ENCODE results near the gene SPINK13.

Gene SPINK13, protein sequence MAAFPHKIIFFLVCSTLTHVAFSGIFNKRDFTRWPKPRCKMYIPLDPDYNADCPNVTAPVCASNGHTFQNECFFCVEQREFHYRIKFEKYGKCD

DNA sequence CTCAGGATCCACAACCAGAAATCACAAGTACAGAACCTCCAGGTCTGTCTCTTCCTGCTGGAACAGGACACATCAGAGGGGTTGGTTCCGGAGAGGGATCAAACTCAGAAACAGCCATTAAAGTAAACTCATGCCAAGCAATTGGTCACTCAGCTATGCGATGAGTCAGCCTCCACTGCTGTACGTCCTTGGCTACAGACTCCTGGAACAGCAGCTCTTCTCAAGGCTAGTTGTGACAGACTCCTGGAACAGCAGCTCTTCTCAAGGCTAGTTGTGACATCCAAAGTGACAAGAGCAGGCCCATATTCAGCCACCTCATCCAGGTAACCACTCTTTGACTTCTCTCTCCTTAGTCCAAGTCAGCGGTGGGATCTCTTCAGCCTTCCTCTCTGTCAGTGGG is at the start of gene SPINK13:
SPINK13 (plus strand) TSS at position 229 of the 400 bp plus-strand sequence. CDS start 1,279 bp downstream, outside the sequence.
- DNase-seq (ENCODE audit: low read depth, low spot score) = no peak
- TF ChIP-seq YY1 (IDR thresholded peaks at IDR 0.05; ENCODE audit: insufficient read depth, insufficient read length) (no peak), ZNF274 (IDR thresholded peaks at IDR 0.05; ENCODE audit: low read depth, low read length) (no peak)
- Histone ChIP-seq H3K4me3 (ENCODE audit: insufficient read length, low read depth) (no peak within 1 kb of the TSS), H3K4me1 (ENCODE audit: insufficient read depth, insufficient read length) (no peaks in the 10 kb centered on the region), H3K9ac (ENCODE audit: insufficient read length, low read depth) (no peak within 1 kb of the TSS), H3K9me3 (ENCODE audit: insufficient read depth, low read length) (no peaks in the 10 kb centered on the region), H3K36me3 (ENCODE audit: insufficient read depth, insufficient read length, low read length) (no peaks in the 10 kb centered on the region), H3K27me3 (ENCODE audit: insufficient read depth, insufficient read length) (no peaks in the 10 kb centered on the region)

DNA sequence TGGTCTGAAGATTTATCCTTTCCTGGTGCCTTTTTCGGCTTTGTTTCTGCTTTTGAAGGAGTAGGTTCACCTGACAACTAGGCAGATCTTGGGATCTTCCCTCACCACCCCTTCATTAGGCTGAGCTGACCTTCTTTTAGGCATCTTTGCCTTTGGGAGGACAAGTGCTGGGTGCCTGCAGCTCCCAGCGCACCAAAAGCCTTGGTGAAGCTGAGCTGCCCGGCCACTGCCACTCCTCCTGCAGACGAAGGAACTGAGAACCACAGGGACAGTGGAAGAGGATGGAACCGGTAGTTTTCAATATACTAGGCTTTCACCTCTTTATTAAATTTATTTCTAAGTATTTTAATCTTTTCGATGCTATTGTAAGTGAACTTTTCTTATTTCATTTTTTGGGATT is 47.1 kb upstream of the SPINK13 start:
- no peaks in the 10 kb centered on the region for H3K4me1 ChIP-seq (ENCODE audit: insufficient read depth, insufficient read length)

DNA sequence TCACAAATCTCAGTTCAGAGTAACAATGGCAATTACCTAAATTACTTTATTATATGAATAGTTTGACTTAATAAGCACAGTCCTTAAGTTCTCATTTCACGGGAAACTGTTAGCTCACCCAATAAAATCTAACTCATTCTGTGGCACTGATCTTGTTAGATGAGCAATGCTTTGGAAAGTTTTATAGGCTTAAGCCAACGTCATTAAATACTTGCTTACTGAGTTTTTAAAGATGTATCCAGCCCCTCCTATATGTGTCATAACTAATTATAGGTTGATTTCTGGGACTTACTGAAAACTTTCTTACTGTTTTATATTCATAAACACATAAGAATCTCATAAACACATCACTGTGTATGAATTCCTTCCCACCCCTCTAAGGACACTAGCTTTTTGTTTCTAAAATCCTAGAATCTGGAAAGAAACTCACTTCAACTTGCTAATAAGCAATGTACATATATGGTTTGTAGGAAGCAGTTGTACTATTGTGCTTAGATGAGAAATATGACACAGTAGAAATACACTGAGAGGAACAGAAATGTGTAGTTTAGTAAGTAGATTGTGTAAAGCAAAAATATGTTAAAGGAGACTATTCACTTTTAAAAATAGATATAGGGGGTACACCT is 44.4 kb upstream of the SPINK13 start:
- H3K27me3 ChIP-seq (ENCODE audit: insufficient read depth, insufficient read length) = no peaks in the 10 kb centered on the region
- H3K4me1 ChIP-seq (ENCODE audit: insufficient read depth, insufficient read length) = no peaks in the 10 kb centered on the region
- no peaks in the 10 kb centered on the region for H3K9me3 ChIP-seq (ENCODE audit: insufficient read depth, low read length)
- no peak overlapping the region for H3K4me3 ChIP-seq (ENCODE audit: insufficient read length, low read depth)
- H3K9ac ChIP-seq (ENCODE audit: insufficient read length, low read depth) = no peak overlapping the region
- no peak for DNase-seq (ENCODE audit: low read depth, low spot score)
- H3K36me3 ChIP-seq (ENCODE audit: insufficient read depth, insufficient read length, low read length) = no peaks in the 10 kb centered on the region
- TF ChIP-seq YY1 (IDR thresholded peaks at IDR 0.05; ENCODE audit: insufficient read depth, insufficient read length) = no peak
- no peak for TF ChIP-seq ZNF274 (IDR thresholded peaks at IDR 0.05; ENCODE audit: low read depth, low read length)
- TF ChIP-seq SUZ12 (IDR thresholded peaks at IDR 0.05; ENCODE audit: extremely low read depth, insufficient read depth, insufficient read length) = no peak

More for the DNA sequence above, 47.1 kb upstream of the SPINK13 start:
- Histone ChIP-seq H3K9ac (ENCODE audit: insufficient read length, low read depth) (no peak overlapping the region), H3K27me3 (ENCODE audit: insufficient read depth, insufficient read length) (no peaks in the 10 kb centered on the region), H3K36me3 (ENCODE audit: insufficient read depth, insufficient read length, low read length) (no peaks in the 10 kb centered on the region), H3K4me3 (ENCODE audit: insufficient read length, low read depth) (no peak overlapping the region), H3K9me3 (ENCODE audit: insufficient read depth, low read length) (no peaks in the 10 kb centered on the region)
- DNase-seq (ENCODE audit: low read depth, low spot score) = no peak
- no peak for TF ChIP-seq ZNF274 (IDR thresholded peaks at IDR 0.05; ENCODE audit: low read depth, low read length)

DNA sequence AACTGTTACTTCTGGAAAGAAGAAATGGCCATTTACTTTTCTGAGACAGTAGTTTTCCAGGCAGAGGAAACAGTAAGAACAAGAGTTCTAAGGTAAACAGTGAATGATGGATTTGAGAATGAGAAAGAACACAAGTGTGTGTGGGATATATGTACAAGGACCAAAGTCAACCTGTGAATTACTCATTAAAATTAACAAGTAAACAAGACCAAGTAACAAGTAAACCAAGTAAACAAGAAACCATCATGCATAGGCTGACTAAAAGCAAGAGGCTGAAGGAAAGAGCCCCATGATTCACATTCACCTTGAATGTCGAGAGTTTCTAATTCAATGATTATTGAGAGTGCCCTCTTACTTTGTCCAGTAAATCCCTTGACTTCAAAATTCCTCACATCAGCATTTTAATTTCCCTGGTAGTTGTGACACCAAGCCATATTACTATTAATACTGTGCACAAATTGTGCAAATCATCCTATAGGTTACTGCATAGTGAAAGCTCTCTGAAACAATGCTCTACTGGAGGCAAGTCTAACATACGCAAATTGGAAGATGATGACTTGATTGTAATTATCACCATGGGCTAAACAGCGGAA is 40.1 kb upstream of the SPINK13 start:
- no peaks in the 10 kb centered on the region for H3K9me3 ChIP-seq (ENCODE audit: insufficient read depth, low read length)
- TF ChIP-seq SUZ12 (IDR thresholded peaks at IDR 0.05; ENCODE audit: extremely low read depth, insufficient read depth, insufficient read length) (no peak), YY1 (IDR thresholded peaks at IDR 0.05; ENCODE audit: insufficient read depth, insufficient read length) (no peak), ZNF274 (IDR thresholded peaks at IDR 0.05; ENCODE audit: low read depth, low read length) (no peak)
- H3K4me1 ChIP-seq (ENCODE audit: insufficient read depth, insufficient read length) = no peaks in the 10 kb centered on the region
- H3K36me3 ChIP-seq (ENCODE audit: insufficient read depth, insufficient read length, low read length) = no peaks in the 10 kb centered on the region
- no peak overlapping the region for H3K4me3 ChIP-seq (ENCODE audit: insufficient read length, low read depth)
- H3K9ac ChIP-seq (ENCODE audit: insufficient read length, low read depth) = no peak overlapping the region
- DNase-seq (ENCODE audit: low read depth, low spot score) = no peak
- H3K27me3 ChIP-seq (ENCODE audit: insufficient read depth, insufficient read length) = no peaks in the 10 kb centered on the region

DNA sequence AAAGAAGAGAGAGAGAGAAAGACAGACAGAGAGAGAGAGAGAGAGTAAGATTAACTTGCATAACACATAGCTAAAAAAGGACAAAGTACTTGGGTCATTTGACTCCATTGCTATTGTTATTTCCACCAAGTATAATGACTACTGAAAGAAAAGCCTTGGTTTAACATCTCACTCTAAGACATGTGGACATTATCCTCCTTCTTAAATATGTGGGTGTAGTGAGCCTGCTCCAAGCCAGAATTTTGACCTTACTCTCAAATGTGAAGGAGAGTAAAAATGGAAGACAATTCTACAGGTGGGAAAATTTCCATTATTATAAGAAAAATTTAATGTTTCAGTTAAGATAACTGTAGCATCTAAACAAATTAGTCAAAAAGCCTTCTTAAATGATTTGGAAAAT is 38.8 kb upstream of the SPINK13 start:
- Histone ChIP-seq H3K9ac (ENCODE audit: insufficient read length, low read depth) (no peak overlapping the region), H3K27me3 (ENCODE audit: insufficient read depth, insufficient read length) (no peaks in the 10 kb centered on the region), H3K9me3 (ENCODE audit: insufficient read depth, low read length) (no peaks in the 10 kb centered on the region), H3K4me3 (ENCODE audit: insufficient read length, low read depth) (no peak overlapping the region), H3K36me3 (ENCODE audit: insufficient read depth, insufficient read length, low read length) (no peaks in the 10 kb centered on the region), H3K4me1 (ENCODE audit: insufficient read depth, insufficient read length) (no peaks in the 10 kb centered on the region)
- TF ChIP-seq YY1 (IDR thresholded peaks at IDR 0.05; ENCODE audit: insufficient read depth, insufficient read length) (no peak), SUZ12 (IDR thresholded peaks at IDR 0.05; ENCODE audit: extremely low read depth, insufficient read depth, insufficient read length) (no peak), ZNF274 (IDR thresholded peaks at IDR 0.05; ENCODE audit: low read depth, low read length) (no peak)
- no peak for DNase-seq (ENCODE audit: low read depth, low spot score)

DNA sequence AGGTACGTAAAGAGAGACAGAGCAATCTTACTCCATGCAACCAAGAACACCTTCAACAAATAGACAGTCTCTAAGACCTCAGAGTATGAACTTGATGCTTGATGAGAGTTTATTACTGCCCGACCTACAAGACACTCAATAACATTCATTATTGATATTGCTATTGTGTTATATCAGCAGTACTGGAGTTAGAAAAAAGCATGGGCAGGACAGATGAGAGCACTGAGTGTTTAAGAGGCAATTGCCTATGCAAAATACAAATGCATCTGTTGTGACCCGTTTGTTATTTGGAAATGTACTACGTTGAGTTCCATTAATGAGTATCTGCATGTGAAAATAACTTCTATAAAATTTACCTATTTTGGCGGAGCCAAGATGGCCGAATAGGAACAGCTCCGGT is 38.4 kb upstream of the SPINK13 start:
- no peaks in the 10 kb centered on the region for H3K27me3 ChIP-seq (ENCODE audit: insufficient read depth, insufficient read length)
- H3K9ac ChIP-seq (ENCODE audit: insufficient read length, low read depth) = no peak overlapping the region
- no peaks in the 10 kb centered on the region for H3K9me3 ChIP-seq (ENCODE audit: insufficient read depth, low read length)
- no peaks in the 10 kb centered on the region for H3K4me1 ChIP-seq (ENCODE audit: insufficient read depth, insufficient read length)
- H3K36me3 ChIP-seq (ENCODE audit: insufficient read depth, insufficient read length, low read length) = no peaks in the 10 kb centered on the region
- H3K4me3 ChIP-seq (ENCODE audit: insufficient read length, low read depth) = peak overlapping the region; percentile 11
- no peak for DNase-seq (ENCODE audit: low read depth, low spot score)
- no peak for TF ChIP-seq SUZ12 (IDR thresholded peaks at IDR 0.05; ENCODE audit: extremely low read depth, insufficient read depth, insufficient read length)
- TF ChIP-seq ZNF274 (IDR thresholded peaks at IDR 0.05; ENCODE audit: low read depth, low read length) = no peak
- TF ChIP-seq YY1 (IDR thresholded peaks at IDR 0.05; ENCODE audit: insufficient read depth, insufficient read length) = no peak

DNA sequence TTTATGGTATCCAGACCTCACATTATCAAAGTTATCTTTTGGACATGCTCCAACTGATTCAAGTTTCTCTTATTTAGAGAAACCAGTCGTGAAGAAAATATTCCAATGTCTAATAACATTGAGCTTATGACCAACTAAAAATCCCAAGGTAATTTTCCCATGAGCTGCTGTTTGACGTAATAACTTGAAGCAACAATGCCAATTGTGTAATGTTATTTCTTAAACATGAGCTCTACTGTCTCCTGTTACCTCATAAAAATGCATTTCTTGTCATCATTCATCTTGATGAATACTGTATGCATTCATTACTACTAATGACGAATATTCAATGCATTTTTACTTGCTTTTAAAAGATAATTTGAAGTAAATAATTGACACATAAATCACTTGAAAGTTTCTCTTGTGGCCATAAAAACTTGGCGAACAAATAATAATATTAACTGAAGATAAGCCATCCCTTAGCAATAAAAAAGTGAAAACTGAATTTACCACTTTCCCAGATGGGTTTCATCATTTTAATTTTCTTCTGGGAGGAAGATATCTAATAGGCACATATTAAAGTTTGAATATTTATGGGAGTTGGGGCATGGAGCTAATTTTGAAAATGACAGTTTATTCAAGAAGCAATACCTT is 30.7 kb upstream of the SPINK13 start:
- H3K9ac ChIP-seq (ENCODE audit: insufficient read length, low read depth) = no peak overlapping the region
- no peaks in the 10 kb centered on the region for H3K4me1 ChIP-seq (ENCODE audit: insufficient read depth, insufficient read length)
- H3K27me3 ChIP-seq (ENCODE audit: insufficient read depth, insufficient read length) = no peaks in the 10 kb centered on the region
- H3K9me3 ChIP-seq (ENCODE audit: insufficient read depth, low read length) = no peaks in the 10 kb centered on the region
- no peak for DNase-seq (ENCODE audit: low read depth, low spot score)
- no peaks in the 10 kb centered on the region for H3K36me3 ChIP-seq (ENCODE audit: insufficient read depth, insufficient read length, low read length)
- H3K4me3 ChIP-seq (ENCODE audit: insufficient read length, low read depth) = no peak overlapping the region
- TF ChIP-seq SUZ12 (IDR thresholded peaks at IDR 0.05; ENCODE audit: extremely low read depth, insufficient read depth, insufficient read length) = no peak
- no peak for TF ChIP-seq YY1 (IDR thresholded peaks at IDR 0.05; ENCODE audit: insufficient read depth, insufficient read length)
- no peak for TF ChIP-seq ZNF274 (IDR thresholded peaks at IDR 0.05; ENCODE audit: low read depth, low read length)

All from NT2/D1 (cell line).